Left ventricle myocardium superior (tissue), 1 donor: Measurements from ENCODE around the gene FHDC1. TPM values are rescaled to one million over a fixed set of nuclear protein-coding genes. Genes with fewer than 3 reads are reported as not detected.
A peak's percentile ranks its signal among the peaks of the same experiment; 100 is the strongest.

Experiments used
- ATAC-seq: fragments of 200-7000 bp; cut with Tn5 transposase; one replicate; pipeline ENCODE4 v1.9.1; 2020; ENCODE audit warnings: mild to moderate bottlenecking, moderate library complexity
- DNase-seq: peaks from one replicate; pipeline ENCODE4 v3.0.0-alpha.2; 2020
- intact Hi-C: fragments of 100-400 bp; cut with micrococcal nuclease; formaldehyde crosslinking; loops from one replicate; pipeline ENCODE4 v1.11.0; 2022
- total RNA-seq: library from RNA; stranded (reverse); fragmentation: NEBNext Ultra II Directional; extraction: Animal tissue kit (Norgen Biotek cat#: 25700); gene quantifications from one replicate; pipeline ENCODE4 v1.2.1, GENCODE V29; 2021
- donor health status: DM: no; HTN: yes; CAD: no; lungs with severe emphysema.

Gene FHDC1
- total RNA-seq, 1 donor from 2014 or later: 0.35 TPM

- DNase-seq: no peak
- intact Hi-C loops: no loop called here
- ATAC-seq: no peak
Observed at GRCh38 chr4:152927737-152928136, 8.4 kb upstream of the FHDC1 start.

- ATAC-seq (no peak), DNase-seq (no peak)
- intact Hi-C loops: no loop called here
Observed at GRCh38 chr4:152928286-152928685, 7.8 kb upstream of the FHDC1 start.

GRCh38 chr4:152929888-152930287 lies 6.2 kb upstream of the FHDC1 start:
- ATAC-seq: no peak
- DNase-seq: no peak
- intact Hi-C loops: no loop called here

- ATAC-seq: no peak
- intact Hi-C loops: no loop called here
- no peak for DNase-seq
Observed at GRCh38 chr4:152935143-152935542, 980 bp upstream of the FHDC1 start.

GRCh38 chr4:152936446-152937335 lies 568 bp downstream of the FHDC1 start:
- ATAC-seq (peak; percentile 45), DNase-seq (peak; percentile 42)
- intact Hi-C loops: no loop called here

GRCh38 chr4:152937336-152938236 lies 1.5 kb downstream of the FHDC1 start:
- ATAC-seq: peak; percentile 65
- intact Hi-C loops: no loop called here
- peak; percentile 61 for DNase-seq

GRCh38 chr4:152938237-152938947 lies 2.3 kb downstream of the FHDC1 start:
- DNase-seq (no peak), ATAC-seq (peak; percentile 16)
- intact Hi-C loops: no loop called here

GRCh38 chr4:152939621-152940020 lies 3.5 kb downstream of the FHDC1 start:
- ATAC-seq (no peak), DNase-seq (no peak)
- intact Hi-C loops: no loop called here

- intact Hi-C loops: no loop called here
- ATAC-seq: no peak
- no peak for DNase-seq
Observed at GRCh38 chr4:152940461-152940860, 4.3 kb downstream of the FHDC1 start.

GRCh38 chr4:152941411-152941810 lies 5.3 kb downstream of the FHDC1 start:
- ATAC-seq (no peak), DNase-seq (no peak)
- intact Hi-C loops: no loop called here

GRCh38 chr4:152942346-152942745 lies 6.2 kb downstream of the FHDC1 start:
- ATAC-seq (no peak), DNase-seq (no peak)
- intact Hi-C loops: no loop called here

GRCh38 chr4:152943672-152944071 lies 7.5 kb downstream of the FHDC1 start:
- intact Hi-C loops: no loop called here
- ATAC-seq (peak; percentile 83), DNase-seq (no peak)

- intact Hi-C loops: no loop called here
- DNase-seq: no peak
- no peak for ATAC-seq
Observed at GRCh38 chr4:152944666-152945320, 8.7 kb downstream of the FHDC1 start.

GRCh38 chr4:152945639-152946038 lies 9.5 kb downstream of the FHDC1 start:
- ATAC-seq (no peak), DNase-seq (no peak)
- intact Hi-C loops: no loop called here

- DNase-seq (no peak), ATAC-seq (no peak)
- intact Hi-C loops: no loop called here
Observed at GRCh38 chr4:152946446-152946845, 10.3 kb downstream of the FHDC1 start.

GRCh38 chr4:152947311-152947710 lies 11.2 kb downstream of the FHDC1 start:
- ATAC-seq (no peak), DNase-seq (no peak)
- intact Hi-C loops: no loop called here

- intact Hi-C loops: no loop called here
- ATAC-seq (no peak), DNase-seq (no peak)
Observed at GRCh38 chr4:152949930-152950329, 13.8 kb downstream of the FHDC1 start.

- intact Hi-C loops: no loop called here
Observed at GRCh38 chr4:152950402-152951274, 14.5 kb downstream of the FHDC1 start.

More at GRCh38 chr4:152950402-152951274, 14.5 kb downstream of the FHDC1 start:
- DNase-seq (no peak), ATAC-seq (no peak)
